Myocyte (in vitro differentiated cells): ENCODE measurements around the gene GPC3. TPM values are rescaled to one million over a fixed set of nuclear protein-coding genes. Genes with fewer than 3 reads are reported as not detected.

ENCODE experiments used
- DNase-seq: peaks from one replicate; pipeline ENCODE4 v3.0.0-alpha.2; 2012; ENCODE audit warnings: low read depth
- total RNA-seq: library from RNA; depleted of rRNA; stranded (reverse); fragments of >200 nt; gene quantifications from 2 replicates; pipeline ENCODE4 v1.2.3, GENCODE V29; 2014

The GPC3 gene
- total RNA-seq, 1 donor from 2014 or later: not detected

DNA sequence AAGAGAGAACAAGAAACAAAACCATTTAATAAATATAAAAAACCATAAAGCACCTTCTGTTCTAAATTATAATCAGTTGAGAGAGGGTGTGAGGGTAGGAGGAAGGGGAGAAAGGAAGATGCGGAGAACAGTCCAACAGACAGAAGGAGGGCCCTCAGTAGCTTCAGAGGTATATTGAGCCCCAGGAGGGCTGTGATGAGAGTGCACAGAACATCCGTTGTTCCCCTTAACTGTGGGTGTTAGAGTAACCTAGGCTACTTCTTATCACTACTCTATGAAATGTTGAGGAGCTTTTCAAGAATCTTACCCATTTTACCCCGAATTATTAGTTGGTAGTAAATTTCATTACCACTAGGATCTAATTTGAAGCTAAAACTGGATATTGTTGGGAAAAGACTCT lies 13.8 kb downstream of the GPC3 start:
- no peak for DNase-seq

- no peak for DNase-seq
These were observed 15.3 kb downstream of the GPC3 start for GRCh38 chrX:133970076-133970475.

- no peak for DNase-seq
These were observed 16.2 kb downstream of the GPC3 start for GRCh38 chrX:133969191-133969590.

DNA sequence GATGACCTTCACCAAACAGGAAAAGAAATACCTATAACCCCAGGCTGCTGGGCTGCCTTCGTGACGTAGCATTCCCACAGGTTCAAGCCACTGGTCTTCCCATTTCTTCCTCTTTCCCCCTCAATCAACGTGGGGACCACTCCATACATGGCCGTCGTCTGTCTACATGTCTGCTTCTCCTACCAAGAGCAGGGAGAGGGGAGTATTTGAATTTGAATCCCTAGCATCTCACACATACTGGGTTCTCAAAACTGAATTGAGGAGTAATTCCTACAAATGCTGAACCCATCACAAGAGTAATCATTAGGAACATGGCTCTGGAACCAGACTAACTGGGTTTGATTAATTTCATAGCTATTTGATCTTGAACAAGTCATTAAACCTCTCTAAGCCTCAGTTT lies 17.3 kb downstream of the GPC3 start:
- no peak for DNase-seq

DNA sequence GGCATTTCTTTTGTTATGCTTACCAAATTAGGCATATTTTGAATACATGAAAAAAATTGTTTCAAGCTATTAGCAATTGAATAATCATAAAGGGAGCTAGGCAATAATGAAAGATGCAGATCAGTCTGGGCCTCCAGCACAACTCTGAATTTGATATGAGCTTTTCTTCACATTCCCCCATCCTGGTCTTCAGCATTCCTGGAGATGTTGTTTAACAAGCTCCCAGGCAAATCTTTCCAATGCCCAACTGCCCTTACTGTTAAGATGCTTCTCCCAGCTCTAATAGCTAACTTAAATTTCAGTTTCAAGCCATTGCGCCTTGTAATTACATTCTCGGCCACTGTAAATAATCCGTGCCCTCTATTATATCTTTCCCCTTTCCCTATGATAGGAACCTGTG lies 19.2 kb downstream of the GPC3 start:
- no peak for DNase-seq

- DNase-seq: no peak
These were observed 20.1 kb downstream of the GPC3 start for GRCh38 chrX:133965321-133965720.

DNA sequence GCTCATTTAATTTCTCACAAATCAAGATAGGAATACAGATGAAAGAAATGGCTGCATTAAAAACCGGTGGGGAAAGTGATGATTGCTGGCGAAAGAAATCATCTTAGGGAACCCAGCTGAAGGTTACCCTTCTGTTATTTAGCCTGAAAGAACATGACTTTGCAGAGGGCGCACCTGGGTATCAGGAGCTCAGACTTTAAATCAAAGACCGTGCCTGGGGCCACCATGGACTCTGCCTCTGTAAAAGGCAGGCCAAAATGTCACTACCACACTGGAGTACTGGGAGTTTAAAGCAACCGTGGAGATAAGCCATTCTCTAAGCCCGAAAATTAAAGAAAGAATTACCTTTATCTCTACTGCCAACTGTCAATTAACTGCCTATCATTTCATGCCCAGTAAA lies 24.3 kb downstream of the GPC3 start:
- no peak for DNase-seq

- DNase-seq: no peak
These were observed 25.4 kb downstream of the GPC3 start for GRCh38 chrX:133959972-133960371.

GRCh38 chrX:133958997-133959688 lies 26.3 kb downstream of the GPC3 start:
- DNase-seq: no peak

DNA sequence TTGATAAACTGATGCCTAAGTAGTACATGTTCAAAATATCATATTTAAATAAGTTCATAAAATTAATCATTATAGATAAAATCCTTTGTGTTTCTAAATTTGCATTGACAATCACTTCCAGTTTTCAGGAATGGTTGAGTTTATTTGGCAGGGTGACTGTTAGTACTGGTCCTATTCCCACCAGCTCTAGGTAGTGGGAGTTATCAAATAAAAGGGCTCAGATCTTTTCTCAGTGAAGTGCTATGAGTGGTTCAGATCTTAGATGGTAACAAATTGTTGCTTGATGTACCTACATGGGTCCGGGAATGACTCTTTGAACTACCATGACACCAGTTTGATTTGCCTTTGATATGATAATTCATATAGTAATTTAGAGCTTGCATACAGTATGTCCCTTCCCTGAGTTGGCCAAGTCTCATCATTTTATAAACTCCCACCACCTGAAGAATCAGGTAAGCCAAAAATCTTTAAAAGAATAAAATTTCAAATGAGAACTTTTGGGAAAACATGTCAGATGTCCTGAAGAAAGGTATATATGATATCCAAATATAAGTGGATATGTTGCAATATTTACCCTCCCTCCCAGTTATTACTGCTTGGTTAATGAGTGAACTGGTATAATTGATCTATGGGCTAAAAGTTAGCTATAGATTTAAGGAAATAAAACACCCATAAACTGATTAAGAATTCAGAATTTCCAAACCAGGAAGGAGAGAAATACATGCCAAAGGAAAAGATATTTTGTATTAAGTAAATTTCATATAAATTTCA lies 28.6 kb downstream of the GPC3 start:
- no peak for DNase-seq

GRCh38 chrX:133953785-133954355 lies 31.5 kb downstream of the GPC3 start:
- no peak for DNase-seq

- no peak for DNase-seq
These were observed 32.3 kb downstream of the GPC3 start for GRCh38 chrX:133953078-133953477.

- DNase-seq: no peak
These were observed 34.3 kb downstream of the GPC3 start for GRCh38 chrX:133951098-133951497.

DNA sequence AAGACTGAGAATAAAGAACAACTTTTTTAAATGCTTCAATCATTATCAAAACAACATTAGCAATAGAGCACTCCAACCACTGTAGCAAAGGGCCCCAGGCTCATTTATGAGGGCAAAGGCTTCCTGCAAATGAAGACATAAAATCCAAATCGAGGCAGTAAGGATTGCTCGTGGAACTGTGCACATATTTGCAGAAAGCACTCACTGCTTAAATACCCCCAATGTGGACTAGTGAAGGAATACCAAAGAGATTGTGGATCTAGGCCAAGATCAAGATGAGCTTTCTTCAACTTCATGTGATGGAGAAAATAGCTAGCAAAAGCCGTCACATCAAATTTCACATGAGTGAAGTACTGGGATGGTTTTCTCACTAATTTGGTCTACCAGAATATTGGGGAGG lies 35.2 kb downstream of the GPC3 start:
- DNase-seq: no peak

DNA sequence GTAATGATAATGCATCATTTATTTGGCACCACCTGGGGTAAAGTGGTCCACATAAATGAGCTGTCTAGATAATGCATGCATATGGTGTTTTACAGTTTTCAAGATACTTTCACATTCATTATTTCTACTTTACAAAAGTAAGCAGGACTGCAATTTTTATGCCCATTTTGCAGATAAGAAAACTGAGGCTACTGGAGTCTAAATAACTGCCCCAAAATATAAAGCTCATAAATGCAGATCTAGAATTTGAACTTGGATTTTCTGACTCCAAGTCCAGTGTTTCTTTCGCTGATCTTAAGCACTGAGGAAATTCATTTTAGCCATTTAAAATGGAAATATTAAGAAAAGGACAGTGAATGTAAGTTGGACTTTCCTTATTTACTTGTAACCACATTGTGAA lies 36.5 kb downstream of the GPC3 start:
- no peak for DNase-seq

GRCh38 chrX:133947996-133948395 lies 37.4 kb downstream of the GPC3 start:
- no peak for DNase-seq

- no peak for DNase-seq
These were observed 38.4 kb downstream of the GPC3 start for GRCh38 chrX:133947022-133947421.

- DNase-seq: no peak
These were observed 41.9 kb downstream of the GPC3 start for GRCh38 chrX:133943507-133943906.

DNA sequence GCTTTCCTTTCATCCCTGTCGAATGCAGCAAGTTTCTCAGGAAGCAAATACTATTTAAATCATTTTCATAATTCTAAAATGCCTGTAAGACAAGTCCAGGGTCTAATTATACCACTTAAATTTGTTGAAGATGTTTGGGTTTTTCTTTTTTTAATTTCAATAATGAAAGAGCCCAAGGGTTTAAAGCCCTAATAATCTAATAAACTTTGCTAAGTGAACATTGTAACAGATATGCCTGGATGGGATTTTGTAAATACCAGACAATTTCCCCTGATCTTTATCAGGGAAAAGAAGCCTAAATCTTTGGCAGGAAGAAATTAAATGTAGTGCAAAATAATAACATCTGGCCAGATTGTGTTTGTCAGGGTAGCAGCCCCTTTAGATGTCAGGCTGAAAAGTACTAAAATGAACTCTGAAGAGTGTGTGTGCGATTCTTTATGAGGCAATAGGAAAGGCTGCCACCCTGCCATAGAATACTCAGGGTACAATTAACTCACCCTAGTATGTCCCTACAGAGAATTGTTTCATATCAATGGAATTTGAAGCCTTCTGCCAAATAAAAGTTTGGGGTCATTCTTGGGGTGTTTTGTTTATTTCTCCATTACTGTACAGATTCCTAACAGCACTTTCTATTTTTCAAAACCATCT lies 45.6 kb downstream of the GPC3 start:
- DNase-seq: no peak

DNA sequence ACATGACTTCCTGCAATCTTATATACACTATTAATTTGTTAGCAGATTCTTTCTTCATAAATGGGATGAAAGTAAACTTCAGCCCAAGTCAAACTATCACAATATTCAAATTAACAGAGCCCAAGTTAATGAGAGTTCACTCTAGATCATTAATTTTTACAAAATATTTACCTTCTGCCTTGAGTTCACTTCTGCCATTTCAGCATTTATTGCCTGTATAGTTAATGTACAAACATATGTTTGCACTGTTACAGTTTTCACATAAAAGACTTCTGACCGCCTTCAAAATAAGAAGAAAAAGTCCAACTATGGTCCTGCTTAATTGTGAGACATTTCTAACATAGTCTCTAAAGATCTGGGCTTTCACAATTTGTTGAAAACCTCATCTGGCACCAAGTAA lies 46.9 kb downstream of the GPC3 start:
- DNase-seq: no peak

- DNase-seq: no peak
These were observed 48.4 kb downstream of the GPC3 start for GRCh38 chrX:133937022-133937421.

DNA sequence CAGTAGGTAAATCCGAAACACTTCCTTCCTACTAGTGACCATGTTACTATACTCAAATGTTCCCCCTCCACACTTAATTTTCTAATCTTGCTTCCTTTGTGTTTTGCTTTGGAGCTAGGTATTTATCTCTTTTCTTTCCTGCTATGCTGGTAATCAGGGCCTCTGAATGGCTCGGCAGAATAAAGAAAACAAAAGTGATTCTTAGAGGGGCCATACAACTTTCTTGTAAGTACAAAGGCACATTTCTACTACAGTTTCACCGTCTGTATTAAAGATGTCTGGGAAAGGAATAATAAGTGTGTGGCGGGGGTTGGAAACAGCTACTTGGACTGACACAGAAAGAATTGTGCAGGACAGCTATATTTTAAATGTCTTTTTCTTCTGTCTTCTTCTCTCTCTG lies 50.3 kb downstream of the GPC3 start:
- no peak for DNase-seq
